ENCODE measurements around the gene KNSTRN.

GRCh38 chr15:40342416-40343320, 39.9 kb upstream of the KNSTRN start:
- TF ChIP-seq CTCF (IDR thresholded peaks at IDR 0.05) (no peak), POLR2AphosphoS5 (IDR thresholded peaks at IDR 0.05) (no peak)

Data from suprapubic skin (tissue), 3 donors.